Right hindlimb (tissue), 1 donor: ENCODE measurements around the gene C10orf62.
"Not testable (repeated sequence)": the region's sequence is repeated elsewhere in the genome, so short reads cannot be mapped to it uniquely, and the experiment has no call there.

Experiments used
- DNase-seq: peaks from one replicate; pipeline ENCODE4 v3.0.0-alpha.2; 2018

Gene C10orf62

GRCh38 chr10:97589479-97589878 lies at the start of gene C10orf62:
Gene C10orf62, plus strand, starts transcription at chr10:97589721. Its CDS starts 177 bp downstream, at chr10:97589898.
- no peak for DNase-seq

GRCh38 chr10:97540669-97541500 lies 48.6 kb upstream of the C10orf62 start:
- DNase-seq: no peak

GRCh38 chr10:97542169-97543024 lies 47.1 kb upstream of the C10orf62 start:
- peak; percentile 92 for DNase-seq

GRCh38 chr10:97543025-97543546 lies 46.4 kb upstream of the C10orf62 start:
- DNase-seq: peak; percentile 79

- DNase-seq: no peak
Observed at GRCh38 chr10:97546456-97547270, 42.9 kb upstream of the C10orf62 start.

- DNase-seq: no peak
Observed at GRCh38 chr10:97547271-97547600, 42.3 kb upstream of the C10orf62 start.

GRCh38 chr10:97547962-97548361 lies 41.6 kb upstream of the C10orf62 start:
- peak; percentile 66 for DNase-seq

GRCh38 chr10:97548828-97549455 lies 40.6 kb upstream of the C10orf62 start:
- DNase-seq: no peak

- DNase-seq: peak; percentile 68
Observed at GRCh38 chr10:97549587-97550322, 39.8 kb upstream of the C10orf62 start.

- DNase-seq: no peak
Observed at GRCh38 chr10:97550336-97551149, 39.0 kb upstream of the C10orf62 start.

GRCh38 chr10:97551271-97551670 lies 38.2 kb upstream of the C10orf62 start:
- DNase-seq: no peak

- peak; percentile 74 for DNase-seq
Observed at GRCh38 chr10:97553575-97554031, 35.9 kb upstream of the C10orf62 start.

- not testable (repeated sequence) for DNase-seq
Observed at GRCh38 chr10:97554336-97554735, 35.2 kb upstream of the C10orf62 start.

- DNase-seq: not testable (repeated sequence)
Observed at GRCh38 chr10:97555541-97555940, 34.0 kb upstream of the C10orf62 start.

GRCh38 chr10:97560731-97561381 lies 28.7 kb upstream of the C10orf62 start:
- not testable (repeated sequence) for DNase-seq

GRCh38 chr10:97561386-97562077 lies 28.0 kb upstream of the C10orf62 start:
- DNase-seq: not testable (repeated sequence)

- not testable (repeated sequence) for DNase-seq
Observed at GRCh38 chr10:97562329-97562728, 27.2 kb upstream of the C10orf62 start.

- no peak for DNase-seq
Observed at GRCh38 chr10:97563337-97563736, 26.2 kb upstream of the C10orf62 start.

- no peak for DNase-seq
Observed at GRCh38 chr10:97564776-97565175, 24.7 kb upstream of the C10orf62 start.
